Mucosa of descending colon (tissue), 3 donors: Measurements from ENCODE around the gene PHF21A. TPM values are rescaled to one million over a fixed set of nuclear protein-coding genes. Genes with fewer than 3 reads are reported as not detected.

ENCODE experiments used
- ATAC-seq: fragments of 200-7000 bp; cut with Tn5 transposase; one replicate; pipeline ENCODE4 v1.9.1; 2020; ENCODE audit warnings: mild to moderate bottlenecking, moderate library complexity
- DNase-seq, 3 donors: peaks; one replicate each; pipeline ENCODE4 v3.0.0-alpha.2; 2020
- H3K36me3 ChIP-seq: fragments of 200-600 bp; one replicate; pipeline ENCODE4 v1.8.0; 2021; ENCODE audit warnings: low read depth, mild to moderate bottlenecking
- H3K4me1 ChIP-seq: fragments of 200-600 bp; one replicate; pipeline ENCODE4 v1.8.0; 2021; ENCODE audit warnings: low read depth, mild to moderate bottlenecking
- H3K4me3 ChIP-seq: fragments of 200-600 bp; one replicate; pipeline ENCODE4 v1.8.0; 2021; ENCODE audit warnings: mild to moderate bottlenecking
- H3K9me3 ChIP-seq: fragments of 200-600 bp; one replicate; pipeline ENCODE4 v1.8.0; 2021; ENCODE audit warnings: mild to moderate bottlenecking
- CTCF ChIP-seq: fragments of 200-600 bp; IDR thresholded peaks from one replicate; pipeline ENCODE4 v1.8.0; 2022; ENCODE audit warnings: antibody characterized with exemption, mild to moderate bottlenecking
- intact Hi-C, 2 donors: fragments of 100-400 bp; cut with DNase I in 1 of 2; cut with micrococcal nuclease in 1 of 2; formaldehyde crosslinking; loops; one replicate each; pipeline versions ENCODE4 v1.11.0 to v1.11.1; 2022; cut with DNase I, micrococcal nuclease
- total RNA-seq, 3 donors: library from RNA; stranded (reverse); fragmentation: NEBNext Ultra II Directional in 2 of 3; extraction: Animal tissue kit (Norgen Biotek cat#: 25700) in 2 of 3; gene quantifications; one replicate each; pipeline versions ENCODE4 v1.2.1 to v1.2.4, GENCODE V29; 2021 to 2023
- donor health status: DM: no; HTN: no; CAD: no; lungs with moderate emphysema.
- donor health status: DM: no; HTN: no; CAD: no.
- donor health status: DM: no; HTN: yes; CAD: no.

The PHF21A gene
- total RNA-seq, 3 donors from 2014 or later, result 20.3 to 78.1 (median 23.3) TPM

GRCh38 chr11:45941285-45941684 is 180.0 kb downstream of the PHF21A start:
- Histone ChIP-seq H3K4me1 (no peaks in the 10 kb centered on the region), H3K36me3 (no peaks in the 10 kb centered on the region), H3K4me3 (no peak overlapping the region), H3K9me3 (no peaks in the 10 kb centered on the region)
- no peak for ATAC-seq
- intact Hi-C loops, result no loop called here
- TF ChIP-seq CTCF, result no peak
- no peak for DNase-seq

DNA sequence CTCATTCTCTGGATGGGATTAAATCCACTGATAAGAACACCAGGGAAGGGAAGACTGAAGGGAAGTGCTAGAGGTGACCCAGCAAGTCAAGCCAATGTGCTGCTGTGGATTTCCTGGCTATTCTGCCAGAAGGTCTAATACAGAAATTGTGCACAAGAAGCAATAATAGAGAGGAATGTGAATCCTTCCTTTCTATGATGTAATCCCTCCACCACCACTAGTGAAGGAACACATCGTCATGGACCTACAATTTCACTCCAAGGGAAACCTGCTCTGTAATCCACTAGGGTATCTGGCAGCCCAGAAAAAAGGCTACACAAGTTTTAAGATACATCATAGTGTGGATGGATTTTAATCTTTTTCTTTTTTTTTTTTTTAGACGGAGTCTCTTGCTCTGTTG is 181.4 kb downstream of the PHF21A start:
- ATAC-seq (no peak), DNase-seq (no peak)
- Histone ChIP-seq H3K36me3 (no peaks in the 10 kb centered on the region), H3K4me1 (no peaks in the 10 kb centered on the region), H3K9me3 (no peaks in the 10 kb centered on the region), H3K4me3 (no peak overlapping the region)
- intact Hi-C loops, result no loop called here
- TF ChIP-seq CTCF, result no peak

GRCh38 chr11:45937916-45938315 is 183.3 kb downstream of the PHF21A start:
- Histone ChIP-seq H3K9me3 (no peaks in the 10 kb centered on the region), H3K36me3 (no peaks in the 10 kb centered on the region)

GRCh38 chr11:45936511-45937054 is 184.7 kb downstream of the PHF21A start:
- ATAC-seq (no peak), DNase-seq (no peak)
- H3K36me3 ChIP-seq, result no peaks in the 10 kb centered on the region
- intact Hi-C loops, result no loop called here
- H3K4me1 ChIP-seq, result no peaks in the 10 kb centered on the region
- H3K9me3 ChIP-seq, result no peaks in the 10 kb centered on the region
- no peak overlapping the region for H3K4me3 ChIP-seq
- no peak for TF ChIP-seq CTCF

More at GRCh38 chr11:45937916-45938315, 183.3 kb downstream of the PHF21A start:
- Histone ChIP-seq H3K4me1 (no peaks in the 10 kb centered on the region), H3K4me3 (no peak overlapping the region)
- no peak for ATAC-seq
- DNase-seq, result no peak
- TF ChIP-seq CTCF, result no peak
- intact Hi-C loops, result no loop called here

- intact Hi-C loops, result no loop called here
- ATAC-seq, result no peak
- DNase-seq, result no peak
- TF ChIP-seq CTCF, result no peak
- no peak overlapping the region for H3K4me3 ChIP-seq
- H3K4me1 ChIP-seq, result no peaks in the 10 kb centered on the region
- H3K36me3 ChIP-seq, result no peaks in the 10 kb centered on the region
- H3K9me3 ChIP-seq, result no peaks in the 10 kb centered on the region
These were observed 185.7 kb downstream of the PHF21A start for GRCh38 chr11:45935349-45936064.
